ENCODE data around the gene PAPPA2. TPM values are rescaled to one million over a fixed set of nuclear protein-coding genes. Genes with fewer than 3 reads are reported as not detected.

Gene PAPPA2
- total RNA-seq, 1 experiment from 2014 or later = 0.03 TPM

DNA sequence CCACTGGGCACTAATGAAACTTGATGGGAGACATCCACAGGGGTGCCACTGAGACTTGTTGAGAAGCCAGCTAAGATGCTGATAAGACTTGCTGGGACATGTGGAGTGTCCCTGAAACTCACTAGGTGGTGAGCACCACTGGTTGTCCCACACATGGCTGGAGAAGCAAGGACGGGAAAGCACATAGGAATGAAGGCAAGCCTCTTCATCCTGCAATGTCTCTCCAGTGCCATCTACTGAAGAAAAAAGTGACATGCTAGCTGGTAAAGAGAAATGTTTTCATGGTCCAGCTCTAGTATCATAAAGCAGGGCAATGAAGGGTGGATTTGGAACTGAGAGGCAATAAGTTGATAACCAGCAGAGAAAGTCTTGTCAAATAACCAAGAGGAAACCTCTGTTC, 283.0 kb downstream of the PAPPA2 start:
- H3K27me3 ChIP-seq (ENCODE audit: control insufficient read depth, insufficient read depth, low read length) = no peaks in the 10 kb centered on the region
- ChIA-PET CTCF (no interaction called here), POLR2A (no interaction called here)
- no peak for DNase-seq (ENCODE audit: low read depth, low spot score)
- intact Hi-C loops (cut with micrococcal nuclease; ENCODE audit: unreplicated experiment) = no loop called here
- BruUV-seq (replicated peaks) = no TSS peak
- H3K9me3 ChIP-seq (ENCODE audit: control insufficient read depth, insufficient read depth, low read depth, low read length) = no peaks in the 10 kb centered on the region
- H3K4me1 ChIP-seq (ENCODE audit: control insufficient read depth, insufficient read depth, low read length) = no peaks in the 10 kb centered on the region
- no peak overlapping the region for H3K27ac ChIP-seq (ENCODE audit: low read length)
- in situ Hi-C loops (cut with HindIII; ENCODE audit: low pct_unique_long_range_greater_than_20kb, low sequenced_read_pairs) = no loop called here
- no peak for ATAC-seq
- TF ChIP-seq, protein P1, sequence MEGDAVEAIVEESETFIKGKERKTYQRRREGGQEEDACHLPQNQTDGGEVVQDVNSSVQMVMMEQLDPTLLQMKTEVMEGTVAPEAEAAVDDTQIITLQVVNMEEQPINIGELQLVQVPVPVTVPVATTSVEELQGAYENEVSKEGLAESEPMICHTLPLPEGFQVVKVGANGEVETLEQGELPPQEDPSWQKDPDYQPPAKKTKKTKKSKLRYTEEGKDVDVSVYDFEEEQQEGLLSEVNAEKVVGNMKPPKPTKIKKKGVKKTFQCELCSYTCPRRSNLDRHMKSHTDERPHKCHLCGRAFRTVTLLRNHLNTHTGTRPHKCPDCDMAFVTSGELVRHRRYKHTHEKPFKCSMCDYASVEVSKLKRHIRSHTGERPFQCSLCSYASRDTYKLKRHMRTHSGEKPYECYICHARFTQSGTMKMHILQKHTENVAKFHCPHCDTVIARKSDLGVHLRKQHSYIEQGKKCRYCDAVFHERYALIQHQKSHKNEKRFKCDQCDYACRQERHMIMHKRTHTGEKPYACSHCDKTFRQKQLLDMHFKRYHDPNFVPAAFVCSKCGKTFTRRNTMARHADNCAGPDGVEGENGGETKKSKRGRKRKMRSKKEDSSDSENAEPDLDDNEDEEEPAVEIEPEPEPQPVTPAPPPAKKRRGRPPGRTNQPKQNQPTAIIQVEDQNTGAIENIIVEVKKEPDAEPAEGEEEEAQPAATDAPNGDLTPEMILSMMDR (IDR thresholded peaks at IDR 0.05) = peak; percentile 16; the same call in 1 of the 2 replicates
- no peak for TF ChIP-seq POLR2AphosphoS5 (IDR thresholded peaks at IDR 0.05; ENCODE audit: low read depth, low read length)
- no peaks in the 10 kb centered on the region for H3K36me3 ChIP-seq (ENCODE audit: control insufficient read depth, insufficient read depth, low read length)
- H3K4me3 ChIP-seq (ENCODE audit: low read depth in 2 of 2, low read length in 2 of 2) = no peak overlapping the region

DNA sequence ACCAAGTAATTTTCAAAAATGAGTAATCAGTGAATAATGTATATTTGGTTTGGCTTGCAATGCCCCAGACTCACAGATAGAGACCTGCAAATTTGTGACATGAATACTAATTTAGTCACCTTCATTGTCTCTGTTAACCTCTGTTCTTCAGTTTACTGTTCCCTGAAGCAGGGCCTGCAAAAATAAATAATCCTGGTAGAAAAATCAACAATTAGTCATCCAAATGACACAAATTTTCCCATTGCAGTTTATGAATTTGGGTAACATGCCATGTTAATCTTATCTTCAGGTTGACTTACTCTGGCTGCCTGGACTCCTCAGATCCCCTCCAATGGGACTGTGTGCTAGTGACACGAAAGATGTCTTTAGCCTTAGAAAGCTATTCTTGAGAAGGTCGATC, 289.5 kb downstream of the PAPPA2 start:
- ChIA-PET POLR2A (no interaction called here), CTCF (no interaction called here)
- Histone ChIP-seq H3K4me1 (ENCODE audit: control insufficient read depth, insufficient read depth, low read length) (no peaks in the 10 kb centered on the region), H3K27me3 (ENCODE audit: control insufficient read depth, insufficient read depth, low read length) (no peaks in the 10 kb centered on the region), H3K9me3 (ENCODE audit: control insufficient read depth, insufficient read depth, low read depth, low read length) (no peaks in the 10 kb centered on the region), H3K4me3 (ENCODE audit: low read depth in 2 of 2, low read length in 2 of 2) (no peak overlapping the region), H3K27ac (ENCODE audit: low read length) (no peak overlapping the region), H3K36me3 (ENCODE audit: control insufficient read depth, insufficient read depth, low read length) (no peaks in the 10 kb centered on the region)
- in situ Hi-C loops (cut with HindIII; ENCODE audit: low pct_unique_long_range_greater_than_20kb, low sequenced_read_pairs) = no loop called here
- intact Hi-C loops (cut with micrococcal nuclease; ENCODE audit: unreplicated experiment) = no loop called here
- TF ChIP-seq SIN3A (IDR thresholded peaks at IDR 0.05; ENCODE audit: borderline replicate concordance, insufficient read depth, low read depth, low read length) = no peak
- TF ChIP-seq, protein P1 (IDR thresholded peaks at IDR 0.05) = no peak
- no peak for TF ChIP-seq POLR2AphosphoS5 (IDR thresholded peaks at IDR 0.05; ENCODE audit: low read depth, low read length)
- TF ChIP-seq TCF7L2 (IDR thresholded peaks at IDR 0.05; ENCODE audit: low read depth, low read length) = no peak
- TF ChIP-seq, protein P2, sequence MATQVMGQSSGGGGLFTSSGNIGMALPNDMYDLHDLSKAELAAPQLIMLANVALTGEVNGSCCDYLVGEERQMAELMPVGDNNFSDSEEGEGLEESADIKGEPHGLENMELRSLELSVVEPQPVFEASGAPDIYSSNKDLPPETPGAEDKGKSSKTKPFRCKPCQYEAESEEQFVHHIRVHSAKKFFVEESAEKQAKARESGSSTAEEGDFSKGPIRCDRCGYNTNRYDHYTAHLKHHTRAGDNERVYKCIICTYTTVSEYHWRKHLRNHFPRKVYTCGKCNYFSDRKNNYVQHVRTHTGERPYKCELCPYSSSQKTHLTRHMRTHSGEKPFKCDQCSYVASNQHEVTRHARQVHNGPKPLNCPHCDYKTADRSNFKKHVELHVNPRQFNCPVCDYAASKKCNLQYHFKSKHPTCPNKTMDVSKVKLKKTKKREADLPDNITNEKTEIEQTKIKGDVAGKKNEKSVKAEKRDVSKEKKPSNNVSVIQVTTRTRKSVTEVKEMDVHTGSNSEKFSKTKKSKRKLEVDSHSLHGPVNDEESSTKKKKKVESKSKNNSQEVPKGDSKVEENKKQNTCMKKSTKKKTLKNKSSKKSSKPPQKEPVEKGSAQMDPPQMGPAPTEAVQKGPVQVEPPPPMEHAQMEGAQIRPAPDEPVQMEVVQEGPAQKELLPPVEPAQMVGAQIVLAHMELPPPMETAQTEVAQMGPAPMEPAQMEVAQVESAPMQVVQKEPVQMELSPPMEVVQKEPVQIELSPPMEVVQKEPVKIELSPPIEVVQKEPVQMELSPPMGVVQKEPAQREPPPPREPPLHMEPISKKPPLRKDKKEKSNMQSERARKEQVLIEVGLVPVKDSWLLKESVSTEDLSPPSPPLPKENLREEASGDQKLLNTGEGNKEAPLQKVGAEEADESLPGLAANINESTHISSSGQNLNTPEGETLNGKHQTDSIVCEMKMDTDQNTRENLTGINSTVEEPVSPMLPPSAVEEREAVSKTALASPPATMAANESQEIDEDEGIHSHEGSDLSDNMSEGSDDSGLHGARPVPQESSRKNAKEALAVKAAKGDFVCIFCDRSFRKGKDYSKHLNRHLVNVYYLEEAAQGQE (IDR thresholded peaks at IDR 0.05; ENCODE audit: insufficient read depth in 1 of 2, low read depth in 2 of 2, low read length in 1 of 2) = no peak
- ATAC-seq (no peak; the same call in 1 of the 2 replicates), DNase-seq (ENCODE audit: low read depth, low spot score) (peak; percentile 20)
- no TSS peak for BruUV-seq (replicated peaks)
